GM12864 (cell line): Measurements from ENCODE around the gene ARHGAP30.

Source experiments
- DNase-seq: peaks from one replicate; pipeline ENCODE4 v3.0.0-alpha.2; 2011; ENCODE audit warnings: low read depth
- H3K4me3 ChIP-seq: 2 replicates; pipeline ENCODE4 v1.5.1; 2011; ENCODE audit warnings: mild to moderate bottlenecking, low read depth, low read length, control low read depth
- CTCF ChIP-seq: IDR thresholded peaks from 2 replicates; pipeline ENCODE4 v1.5.1; 2011; ENCODE audit warnings: low read depth, mild to moderate bottlenecking, moderate library complexity, low read length, control low read depth, inconsistent platforms; ENCODE audit errors: missing control alignments

The ARHGAP30 gene

GRCh38 chr1:160997323-160998038 lies 72.2 kb downstream of the ARHGAP30 start:
- DNase-seq: no peak
- H3K4me3 ChIP-seq: no peak overlapping the region
- TF ChIP-seq CTCF: peak; percentile 70
